OCI-LY7 (cell line): ENCODE results near the gene TMEM222. TPM values are rescaled to one million over a fixed set of nuclear protein-coding genes. Genes with fewer than 3 reads are reported as not detected.

Experiments
- BruUV-seq: library from RNA; stranded (reverse); fragments of 400-500 nt; replicated peaks from 2 replicates; lab custom pipeline; 2021; lab: Mats Ljungman, UMichigan
- CTCF ChIA-PET: fragments of 300-600 bp; sonication (Branson Sonifier 250); formaldehyde crosslinking; loops from one replicate; lab custom pipeline; 2022; ENCODE audit warnings: antibody characterized with exemption; ENCODE audit not compliant: unreplicated experiment; lab: Charles Lee
- POLR2A ChIA-PET: fragments of 300-600 bp; sonication (Branson Sonifier 250); formaldehyde crosslinking; loops from one replicate; lab custom pipeline; 2022; ENCODE audit warnings: antibody characterized with exemption; lab: Charles Lee
- DNase-seq: peaks from one replicate; pipeline ENCODE4 v3.0.0-alpha.2; 2015; ENCODE audit warnings: low spot score
- H2AFZ ChIP-seq: fragments of 200-600 bp; sonication (generic), shearing (Covaris generic); 2 replicates; pipeline ENCODE4 v1.6.1; 2014; ENCODE audit warnings: mild to moderate bottlenecking, antibody characterized with exemption, low read length, moderate library complexity
- H3K27ac ChIP-seq: fragments of 200-600 bp; sonication (generic); 2 replicates; pipeline ENCODE4 v1.5.1; 2014; ENCODE audit warnings: mixed run types, low read depth, mild to moderate bottlenecking, moderate library complexity, low read length, inconsistent platforms; ENCODE audit not compliant: poor library complexity, severe bottlenecking
- H3K36me3 ChIP-seq: fragments of 200-600 bp; sonication (generic); 2 replicates; pipeline ENCODE4 v1.6.1; 2014; ENCODE audit warnings: mild to moderate bottlenecking, antibody characterized with exemption, low read length, moderate library complexity, mixed read lengths; ENCODE audit not compliant: insufficient read depth
- H3K4me1 ChIP-seq: fragments of 200-600 bp; sonication (generic); 2 replicates; pipeline ENCODE4 v1.5.1; 2014; ENCODE audit warnings: mild to moderate bottlenecking, low read length; ENCODE audit not compliant: insufficient read depth, poor library complexity, severe bottlenecking
- H3K4me2 ChIP-seq: fragments of 200-600 bp; sonication (generic); 2 replicates; pipeline ENCODE4 v1.6.1; 2014; ENCODE audit warnings: mild to moderate bottlenecking, low read length
- H3K4me3 ChIP-seq: fragments of 200-600 bp; sonication (generic); 2 replicates; pipeline ENCODE4 v1.5.1; 2014; ENCODE audit warnings: mild to moderate bottlenecking, low read depth, low read length; ENCODE audit not compliant: poor library complexity, severe bottlenecking
- H3K79me2 ChIP-seq: fragments of 200-600 bp; sonication (generic); 2 replicates; pipeline ENCODE4 v1.6.1; 2016; ENCODE audit warnings: low read depth, mild to moderate bottlenecking, low read length, moderate library complexity, mixed read lengths; ENCODE audit not compliant: insufficient read depth
- H3K9me2 ChIP-seq: fragments of 200-600 bp; sonication (generic); 2 replicates; pipeline ENCODE4 v1.6.1; 2016; ENCODE audit warnings: mild to moderate bottlenecking, low read length, mixed read lengths; ENCODE audit not compliant: insufficient read depth
- H3K9me3 ChIP-seq: fragments of 200-600 bp; sonication (generic); 2 replicates; pipeline ENCODE4 v1.6.1; 2014; ENCODE audit warnings: mild to moderate bottlenecking, mixed run types, low read length, mixed read lengths
- H4K20me1 ChIP-seq: fragments of 200-600 bp; sonication (generic); 2 replicates; pipeline ENCODE4 v1.6.1; 2014; ENCODE audit warnings: mild to moderate bottlenecking, antibody characterized with exemption, low read length, moderate library complexity, mixed read lengths; ENCODE audit not compliant: insufficient read depth
- CTCF ChIP-seq: fragments of 200-600 bp; sonication (generic); conservative IDR thresholded peaks from 2 replicates; pipeline ENCODE4 v1.5.1; 2014; ENCODE audit warnings: mild to moderate bottlenecking, antibody characterized with exemption, low read length, moderate library complexity, mixed read lengths
- EZH2phosphoT487 ChIP-seq: fragments of 200-600 bp; sonication (generic); IDR thresholded peaks from 2 replicates; pipeline ENCODE4 v1.6.1; 2018; ENCODE audit warnings: low read depth, borderline replicate concordance, mild to moderate bottlenecking, mixed run types, antibody characterized with exemption, low read length, moderate library complexity, mixed read lengths
- intact Hi-C: fragments of 100-400 bp; cut with micrococcal nuclease; formaldehyde crosslinking; loops from one replicate; pipeline ENCODE4 v1.10.0; 2022; ENCODE audit not compliant: unreplicated experiment
- total RNA-seq, 2 experiments: library from RNA; depleted of rRNA in 1 of 2; stranded (reverse); fragments of >200 nt in 1 of 2; shearing (Covaris generic) in 1 of 2; gene quantifications; 2 replicates each; pipeline ENCODE4 v1.2.3, GENCODE V29; 2014 to 2022

Gene TMEM222
- total RNA-seq, 2 experiments from 2014 or later, result 29.5 to 43.4 TPM

- H3K9me3 ChIP-seq, result no peaks in the 10 kb centered on the region
- H3K4me3 ChIP-seq, result no peak overlapping the region
- no peaks in the 10 kb centered on the region for H3K9me2 ChIP-seq
- intact Hi-C loops, result loop anchor here (10.0 kb wide), 1 partner anchor 54 kb away; no protein-coding TSS in a partner anchor
- TF ChIP-seq EZH2phosphoT487, result no peak
- TF ChIP-seq CTCF, result no peak
- no TSS peak for BruUV-seq
- H3K36me3 ChIP-seq, result no peaks in the 10 kb centered on the region
- no peaks in the 10 kb centered on the region for H4K20me1 ChIP-seq
- H3K79me2 ChIP-seq, result no peaks in the 10 kb centered on the region
- no peak for DNase-seq
- H3K4me1 ChIP-seq, result peaks cover 26% of the 10 kb centered on the region
- ChIA-PET CTCF (no interaction called here), POLR2A (no interaction called here)
- H3K27ac ChIP-seq, result no peak overlapping the region
- no peak overlapping the region for H3K4me2 ChIP-seq
- no peak overlapping the region for H2AFZ ChIP-seq
These were observed 37.0 kb downstream of the TMEM222 start for GRCh38 chr1:27358928-27359313.

- DNase-seq, result no peak
- H3K9me3 ChIP-seq, result no peaks in the 10 kb centered on the region
- ChIA-PET CTCF (no interaction called here), POLR2A (no interaction called here)
- TF ChIP-seq EZH2phosphoT487 (no peak), CTCF (no peak)
- intact Hi-C loops, result loop anchor here (10.0 kb wide), 1 partner anchor 55 kb away; no protein-coding TSS in a partner anchor
- no TSS peak for BruUV-seq
- H3K9me2 ChIP-seq, result no peaks in the 10 kb centered on the region
- no peaks in the 10 kb centered on the region for H3K36me3 ChIP-seq
- no peak overlapping the region for H3K4me3 ChIP-seq
- H2AFZ ChIP-seq, result no peak overlapping the region
- no peak overlapping the region for H3K27ac ChIP-seq
- peak overlapping the region; percentile 49; the same call in 1 of the 2 replicates for H3K4me2 ChIP-seq
- H3K79me2 ChIP-seq, result no peaks in the 10 kb centered on the region
- H4K20me1 ChIP-seq, result no peaks in the 10 kb centered on the region
- H3K4me1 ChIP-seq, result peaks cover 28% of the 10 kb centered on the region
These were observed 37.8 kb downstream of the TMEM222 start for GRCh38 chr1:27359822-27360158.

GRCh38 chr1:27360159-27361043 is 38.4 kb downstream of the TMEM222 start:
- no peak overlapping the region for H2AFZ ChIP-seq
- intact Hi-C loops, result no loop called here
- ChIA-PET CTCF (no interaction called here), POLR2A (no interaction called here)
- peaks cover 34% of the 10 kb centered on the region for H3K4me1 ChIP-seq
- no TSS peak for BruUV-seq
- TF ChIP-seq EZH2phosphoT487 (no peak), CTCF (no peak)
- H3K79me2 ChIP-seq, result no peaks in the 10 kb centered on the region
- H3K36me3 ChIP-seq, result no peaks in the 10 kb centered on the region
- H3K27ac ChIP-seq, result no peak overlapping the region
- no peak overlapping the region for H3K4me3 ChIP-seq
- peak overlapping the region; percentile 49; the same call in 1 of the 2 replicates for H3K4me2 ChIP-seq
- no peaks in the 10 kb centered on the region for H3K9me3 ChIP-seq
- DNase-seq, result no peak
- no peaks in the 10 kb centered on the region for H3K9me2 ChIP-seq
- no peaks in the 10 kb centered on the region for H4K20me1 ChIP-seq
